GM12892 (cell line): ENCODE data around the gene NACA2.
"Not testable (repeated sequence)": the region's sequence is repeated elsewhere in the genome, so short reads cannot be mapped to it uniquely, and the experiment has no call there.

ENCODE experiments used
- DNase-seq: peaks from one replicate; pipeline ENCODE4 v3.0.0; 2011; ENCODE audit not compliant: insufficient read length
- FAIRE-seq: peaks from 2 replicates; lab custom pipeline; 2011; peaks lifted over from hg19 to GRCh38; lab: Jason Lieb, UNC
- POLR2A ChIP-seq: IDR thresholded peaks from 2 replicates; pipeline ENCODE4 v1.6.1; 2011; ENCODE audit warnings: low read depth, low read length, control low read depth
- POLR2AphosphoS5 ChIP-seq: IDR thresholded peaks from 2 replicates; pipeline ENCODE4 v1.6.1; 2011; ENCODE audit warnings: low read depth, low read length, control low read depth
- TAF1 ChIP-seq: IDR thresholded peaks from 2 replicates; pipeline ENCODE4 v1.6.1; 2011; ENCODE audit warnings: low read depth, mild to moderate bottlenecking, control low read depth, low read length, borderline replicate concordance

Gene NACA2

GRCh38 chr17:61571624-61572023 is 19.4 kb downstream of the NACA2 start:
- no peak for FAIRE-seq
- TF ChIP-seq POLR2A (no peak), POLR2AphosphoS5 (no peak)

GRCh38 chr17:61570118-61570517 is 20.9 kb downstream of the NACA2 start:
- no peak for TF ChIP-seq POLR2A
- TF ChIP-seq TAF1, result no peak
- TF ChIP-seq POLR2AphosphoS5, result no peak
- FAIRE-seq, result no peak
- no peak for DNase-seq

More at GRCh38 chr17:61571624-61572023, 19.4 kb downstream of the NACA2 start:
- DNase-seq, result no peak

- DNase-seq, result not testable (repeated sequence)
These were observed 21.5 kb downstream of the NACA2 start for GRCh38 chr17:61569525-61569924.

GRCh38 chr17:61568219-61569072 is 22.6 kb downstream of the NACA2 start:
- FAIRE-seq (no peak), DNase-seq (no peak)
- no peak for TF ChIP-seq POLR2A
- TF ChIP-seq POLR2AphosphoS5, result no peak
- no peak for TF ChIP-seq TAF1

More at GRCh38 chr17:61569525-61569924, 21.5 kb downstream of the NACA2 start:
- not testable (repeated sequence) for FAIRE-seq

GRCh38 chr17:61567045-61567802 is 23.8 kb downstream of the NACA2 start:
- FAIRE-seq, result no peak
- TF ChIP-seq TAF1 (no peak), POLR2AphosphoS5 (no peak), POLR2A (no peak)
- DNase-seq, result no peak

- FAIRE-seq, DNase-seq: not testable (repeated sequence)
These were observed 24.6 kb downstream of the NACA2 start for GRCh38 chr17:61566448-61566847.

- DNase-seq, FAIRE-seq: not testable (repeated sequence)
These were observed 25.2 kb downstream of the NACA2 start for GRCh38 chr17:61565850-61566249.

- no peak for DNase-seq
- TF ChIP-seq POLR2AphosphoS5, result no peak
- TF ChIP-seq TAF1, result no peak
- no peak for TF ChIP-seq POLR2A
- no peak for FAIRE-seq
These were observed 25.8 kb downstream of the NACA2 start for GRCh38 chr17:61565213-61565612.

- DNase-seq (no peak), FAIRE-seq (no peak)
- TF ChIP-seq POLR2A (no peak), POLR2AphosphoS5 (no peak), TAF1 (no peak)
These were observed 28.7 kb downstream of the NACA2 start for GRCh38 chr17:61562287-61562686.

GRCh38 chr17:61561354-61561753 is 29.7 kb downstream of the NACA2 start:
- DNase-seq (no peak), FAIRE-seq (no peak)
- TF ChIP-seq TAF1, result no peak
- no peak for TF ChIP-seq POLR2AphosphoS5
- TF ChIP-seq POLR2A, result no peak

- no peak for TF ChIP-seq POLR2AphosphoS5
- no peak for TF ChIP-seq TAF1
- no peak for TF ChIP-seq POLR2A
- DNase-seq, result no peak
- no peak for FAIRE-seq
These were observed 30.9 kb downstream of the NACA2 start for GRCh38 chr17:61560071-61560470.
